Activated CD4-positive, alpha-beta memory T cell treated with anti-CD3 and anti-CD28 coated beads for 36 hours (primary cell): ENCODE measurements around the gene ARID5B. TPM values are rescaled to one million over a fixed set of nuclear protein-coding genes. Genes with fewer than 3 reads are reported as not detected.
A peak's percentile ranks its signal among the peaks of the same experiment; 100 is the strongest.

ENCODE experiments used
- CTCF ChIA-PET: fragments of 350-600 bp; sonication (Branson Sonifier 250); formaldehyde crosslinking; loops from one replicate; lab custom pipeline; 2021; ENCODE audit warnings: antibody characterized with exemption, inconsistent platforms; lab: Charles Lee
- POLR2A ChIA-PET: fragments of 350-600 bp; sonication (Branson Sonifier 250); formaldehyde crosslinking; loops from one replicate; lab custom pipeline; 2021; ENCODE audit warnings: antibody characterized with exemption; lab: Charles Lee
- DNase-seq: peaks from one replicate; pipeline ENCODE4 v3.0.0-alpha.2; 2020
- H3K27ac Mint-ChIP-seq: one replicate; pipeline ENCODE4 v1.8.0; 2021; ENCODE audit warnings: mixed read lengths
- H3K27me3 Mint-ChIP-seq: one replicate; pipeline ENCODE4 v1.8.0; 2021; ENCODE audit warnings: mixed read lengths
- H3K36me3 Mint-ChIP-seq: one replicate; pipeline ENCODE4 v1.8.0; 2021; ENCODE audit warnings: mixed read lengths
- H3K4me1 Mint-ChIP-seq: one replicate; pipeline ENCODE4 v1.8.0; 2021; ENCODE audit warnings: low read depth, mixed read lengths
- H3K4me3 Mint-ChIP-seq: one replicate; pipeline ENCODE4 v1.8.0; 2021; ENCODE audit warnings: mild to moderate bottlenecking, mixed read lengths
- H3K9me3 Mint-ChIP-seq: one replicate; pipeline ENCODE4 v1.8.0; 2021; ENCODE audit warnings: mixed read lengths
- intact Hi-C: fragments of 100-400 bp; cut with micrococcal nuclease; formaldehyde crosslinking; loops from one replicate; pipeline ENCODE4 v1.15.1; 2023
- total RNA-seq, 2 experiments: library from RNA; stranded (reverse); gene quantifications; one replicate each; pipeline ENCODE4 v1.2.3, GENCODE V29; 2021

The ARID5B gene
- total RNA-seq, 2 experiments from 2014 or later = 79.4 to 79.6 TPM

DNA sequence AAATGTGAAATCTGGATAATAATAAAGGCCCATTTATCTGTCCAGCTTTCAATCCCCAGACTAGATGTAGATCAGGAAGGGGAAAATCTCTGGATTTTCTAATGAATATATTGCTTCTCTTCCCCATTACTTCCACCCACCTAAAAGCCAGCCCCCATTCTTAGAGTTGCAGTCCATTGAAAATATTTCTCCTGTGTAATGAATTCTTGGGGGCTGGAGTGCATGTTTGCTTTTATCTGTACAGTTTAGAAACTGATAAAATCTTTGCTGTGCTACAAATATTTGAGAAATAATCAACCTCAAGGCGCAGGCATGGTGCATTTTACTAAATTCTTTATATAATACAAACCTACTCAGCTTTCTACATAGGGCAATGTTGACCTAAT lies 180.8 kb downstream of the ARID5B start:
- no peaks in the 10 kb centered on the region for H3K27me3 Mint-ChIP-seq
- no peaks in the 10 kb centered on the region for H3K9me3 Mint-ChIP-seq
- no peak for DNase-seq
- intact Hi-C loops = loop anchor here (1.0 to 5.0 kb wide), 3 partner anchors 31 to 160 kb away; no protein-coding TSS in a partner anchor
- ChIA-PET CTCF (interaction anchor here (1.3 to 1.9 kb wide), 3 partner anchors 17 to 162 kb away, joined by 3 to 5 read pairs (median 3); no protein-coding TSS in a partner anchor), POLR2A (interaction anchor here (1.0 to 1.6 kb wide), 5 partner anchors 20 to 104 kb away, joined by 4 to 9 read pairs (median 5); no protein-coding TSS in a partner anchor)
- H3K36me3 Mint-ChIP-seq = peaks cover 75% of the 10 kb centered on the region
- H3K4me1 Mint-ChIP-seq = peaks cover 82% of the 10 kb centered on the region
- H3K27ac Mint-ChIP-seq = peak overlapping the region; percentile 85
- peak overlapping the region; percentile 18 for H3K4me3 Mint-ChIP-seq

GRCh38 chr10:62082729-62083411 lies 181.4 kb downstream of the ARID5B start:
- Mint-ChIP-seq H3K4me1 (peaks cover 77% of the 10 kb centered on the region), H3K36me3 (peaks cover 75% of the 10 kb centered on the region), H3K4me3 (peak overlapping the region; percentile 18), H3K9me3 (no peaks in the 10 kb centered on the region), H3K27me3 (no peaks in the 10 kb centered on the region), H3K27ac (peak overlapping the region; percentile 85)
- POLR2A ChIA-PET = interaction anchor here (0.7 to 1.6 kb wide), 5 partner anchors 21 to 103 kb away, joined by 5 to 9 read pairs (median 6); no protein-coding TSS in a partner anchor
- DNase-seq = peak; percentile 75
- CTCF ChIA-PET = interaction anchor here (1.3 to 1.9 kb wide), 3 partner anchors 17 to 161 kb away, joined by 3 to 5 read pairs (median 3); no protein-coding TSS in a partner anchor
- intact Hi-C loops = loop anchor here (1.0 to 5.0 kb wide), 3 partner anchors 32 to 159 kb away; no protein-coding TSS in a partner anchor

DNA sequence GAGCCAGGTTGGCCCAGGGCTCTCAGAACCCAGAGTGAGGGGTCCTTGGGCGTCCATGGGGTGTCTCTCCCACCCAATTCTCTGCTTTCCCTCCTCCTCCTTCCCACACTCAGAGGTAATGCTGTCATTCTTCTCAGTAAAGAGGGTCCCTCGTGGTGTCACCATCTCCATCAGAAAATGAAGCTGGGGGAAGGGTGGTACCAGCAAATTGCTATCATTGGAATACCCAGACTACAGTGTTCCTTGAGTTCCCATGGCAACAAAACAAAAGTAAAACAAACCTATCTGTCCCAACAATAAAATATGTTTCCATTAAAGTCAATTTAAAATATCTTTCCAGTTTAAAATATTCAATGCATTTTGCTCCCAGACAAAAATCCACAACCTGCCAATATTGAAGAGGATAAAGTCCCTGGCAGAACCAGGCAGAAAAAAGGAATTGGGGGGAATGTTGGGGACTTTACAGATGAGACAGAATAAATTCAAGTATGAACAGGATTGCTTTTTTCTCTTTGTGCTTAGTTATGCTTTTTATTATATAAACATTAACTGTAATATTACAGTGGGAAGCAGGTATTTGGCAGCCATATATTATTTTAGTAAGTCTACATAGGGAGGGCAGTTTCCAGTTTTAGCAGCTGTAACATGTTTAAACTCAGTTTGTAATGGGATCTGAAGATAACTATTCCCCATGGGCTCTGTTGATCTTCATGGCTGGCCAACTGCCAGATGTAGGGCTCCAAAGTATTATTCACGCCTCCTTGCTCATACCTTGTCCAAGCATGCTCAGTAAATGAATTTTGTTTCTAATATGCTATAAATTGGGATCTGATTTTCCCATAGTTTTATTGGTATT lies 182.1 kb downstream of the ARID5B start:
- Mint-ChIP-seq H3K4me3 (peak overlapping the region; percentile 18), H3K9me3 (no peaks in the 10 kb centered on the region), H3K27ac (peak overlapping the region; percentile 85), H3K4me1 (peaks cover 76% of the 10 kb centered on the region), H3K36me3 (peaks cover 75% of the 10 kb centered on the region), H3K27me3 (no peaks in the 10 kb centered on the region)
- POLR2A ChIA-PET = interaction anchor here (0.7 to 1.6 kb wide), 3 partner anchors 22 to 102 kb away, joined by 6 to 9 read pairs (median 6); no protein-coding TSS in a partner anchor
- intact Hi-C loops = loop anchor here (5.0 kb wide), 1 partner anchor 159 kb away; no protein-coding TSS in a partner anchor
- DNase-seq = no peak
- CTCF ChIA-PET = interaction anchor here (1.5 to 1.9 kb wide), 2 partner anchors 45 to 161 kb away, joined by 5 read pairs; no protein-coding TSS in a partner anchor

GRCh38 chr10:62084451-62084850 lies 183.0 kb downstream of the ARID5B start:
- Mint-ChIP-seq H3K4me3 (no peak overlapping the region), H3K27ac (peak overlapping the region; percentile 88), H3K4me1 (peaks cover 74% of the 10 kb centered on the region), H3K9me3 (no peaks in the 10 kb centered on the region), H3K36me3 (peaks cover 78% of the 10 kb centered on the region), H3K27me3 (no peaks in the 10 kb centered on the region)
- DNase-seq = no peak
- POLR2A ChIA-PET = interaction anchor here (0.6 kb wide), 1 partner anchor 502 kb away, joined by 3 read pairs; no protein-coding TSS in a partner anchor
- CTCF ChIA-PET = interaction anchor here (1.5 kb wide), 1 partner anchor 161 kb away, joined by 5 read pairs; no protein-coding TSS in a partner anchor
- intact Hi-C loops = loop anchor here (5.0 kb wide), 1 partner anchor 158 kb away; no protein-coding TSS in a partner anchor

- ChIA-PET CTCF (interaction anchor here (1.5 kb wide), 1 partner anchor 160 kb away, joined by 5 read pairs; no protein-coding TSS in a partner anchor), POLR2A (no interaction called here)
- Mint-ChIP-seq H3K27me3 (no peaks in the 10 kb centered on the region), H3K36me3 (peaks cover 79% of the 10 kb centered on the region), H3K9me3 (no peaks in the 10 kb centered on the region), H3K4me1 (peaks cover 72% of the 10 kb centered on the region), H3K27ac (peak overlapping the region; percentile 88), H3K4me3 (no peak overlapping the region)
- intact Hi-C loops = no loop called here
- no peak for DNase-seq
Observed at GRCh38 chr10:62085404-62085803, 183.9 kb downstream of the ARID5B start.

DNA sequence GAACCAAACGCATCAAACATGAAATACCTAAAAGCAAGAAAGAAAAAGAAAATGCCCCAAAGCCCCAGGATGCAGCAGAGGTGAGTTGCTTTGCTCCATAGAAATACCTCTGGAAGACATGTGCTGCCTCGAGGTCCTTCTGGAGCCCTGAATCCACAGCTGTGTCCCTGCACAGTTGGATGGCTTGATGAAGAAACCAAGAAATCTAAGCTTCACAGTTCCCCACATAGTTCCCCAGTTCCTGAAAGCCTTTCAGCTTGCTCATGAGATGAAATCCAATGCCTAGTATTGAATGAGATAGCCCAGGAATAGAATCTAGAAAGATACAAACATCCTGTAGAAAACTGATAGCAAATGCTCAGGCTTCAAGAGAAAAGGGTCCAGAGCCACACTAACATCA lies 184.3 kb downstream of the ARID5B start:
- Mint-ChIP-seq H3K4me1 (peaks cover 71% of the 10 kb centered on the region), H3K4me3 (peak overlapping the region; percentile 12), H3K27me3 (no peaks in the 10 kb centered on the region), H3K9me3 (no peaks in the 10 kb centered on the region), H3K27ac (peak overlapping the region; percentile 88), H3K36me3 (peaks cover 80% of the 10 kb centered on the region)
- intact Hi-C loops = no loop called here
- DNase-seq = no peak
- ChIA-PET POLR2A (no interaction called here), CTCF (no interaction called here)

GRCh38 chr10:62087329-62087728 lies 185.8 kb downstream of the ARID5B start:
- peaks cover 62% of the 10 kb centered on the region for H3K4me1 Mint-ChIP-seq
- peaks cover 84% of the 10 kb centered on the region for H3K36me3 Mint-ChIP-seq
- no peaks in the 10 kb centered on the region for H3K9me3 Mint-ChIP-seq
- no peaks in the 10 kb centered on the region for H3K27me3 Mint-ChIP-seq
- ChIA-PET POLR2A (interaction anchor here (2.1 kb wide), 1 partner anchor 96 kb away, joined by 5 read pairs; no protein-coding TSS in a partner anchor), CTCF (interaction anchor here (0.6 to 1.0 kb wide), 2 partner anchors 41 to 190 kb away, joined by 3 read pairs; no protein-coding TSS in a partner anchor)
- intact Hi-C loops = no loop called here
- no peak for DNase-seq
- H3K27ac Mint-ChIP-seq = peak overlapping the region; percentile 21
- H3K4me3 Mint-ChIP-seq = no peak overlapping the region

DNA sequence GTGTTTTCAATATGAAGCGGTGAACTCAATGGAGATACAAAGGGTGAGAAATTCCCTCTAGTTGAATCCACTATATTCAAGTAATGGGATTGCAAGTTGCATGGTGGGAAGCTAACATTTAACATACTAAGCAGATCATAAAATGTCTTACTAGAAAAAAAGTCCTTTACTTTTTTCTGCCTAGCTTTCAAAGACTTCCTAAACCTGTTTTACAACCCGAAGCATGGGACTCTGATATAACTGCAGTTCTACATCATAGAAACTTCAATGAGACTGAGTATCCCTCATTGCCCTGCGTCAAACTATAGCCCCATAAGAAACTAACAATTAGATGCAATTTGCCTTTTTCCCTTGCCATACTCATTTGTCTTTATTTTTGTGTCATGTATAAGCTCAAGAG lies 187.3 kb downstream of the ARID5B start:
- no peak for DNase-seq
- intact Hi-C loops = no loop called here
- ChIA-PET POLR2A (interaction anchor here (0.9 to 2.1 kb wide), 2 partner anchors 38 to 95 kb away, joined by 3 to 5 read pairs; no protein-coding TSS in a partner anchor), CTCF (interaction anchor here (1.2 to 1.3 kb wide), 2 partner anchors 27 to 156 kb away, joined by 4 to 6 read pairs; no protein-coding TSS in a partner anchor)
- Mint-ChIP-seq H3K4me1 (peaks cover 55% of the 10 kb centered on the region), H3K36me3 (peaks cover 89% of the 10 kb centered on the region), H3K27ac (peak overlapping the region; percentile 33), H3K9me3 (no peaks in the 10 kb centered on the region), H3K27me3 (no peaks in the 10 kb centered on the region), H3K4me3 (no peak overlapping the region)

DNA sequence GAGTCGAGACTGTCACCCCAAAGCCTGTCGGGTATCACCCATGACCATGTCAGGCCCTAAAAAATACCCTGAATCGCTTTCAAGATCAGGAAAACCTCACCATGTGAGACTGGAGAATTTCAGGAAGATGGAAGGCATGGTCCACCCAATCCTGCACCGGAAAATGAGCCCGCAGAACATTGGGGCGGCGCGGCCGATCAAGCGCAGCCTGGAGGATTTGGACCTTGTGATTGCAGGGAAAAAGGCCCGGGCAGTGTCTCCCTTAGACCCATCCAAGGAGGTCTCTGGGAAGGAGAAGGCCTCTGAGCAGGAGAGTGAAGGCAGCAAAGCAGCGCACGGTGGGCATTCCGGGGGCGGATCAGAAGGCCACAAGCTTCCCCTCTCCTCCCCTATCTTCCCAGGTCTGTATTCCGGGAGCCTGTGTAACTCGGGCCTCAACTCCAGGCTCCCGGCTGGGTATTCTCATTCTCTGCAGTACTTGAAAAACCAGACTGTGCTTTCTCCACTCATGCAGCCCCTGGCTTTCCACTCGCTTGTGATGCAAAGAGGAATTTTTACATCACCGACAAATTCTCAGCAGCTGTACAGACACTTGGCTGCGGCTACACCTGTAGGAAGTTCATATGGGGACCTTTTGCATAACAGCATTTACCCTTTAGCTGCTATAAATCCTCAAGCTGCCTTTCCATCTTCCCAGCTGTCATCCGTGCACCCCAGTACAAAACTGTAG lies 191.0 kb downstream of the ARID5B start:
- no peaks in the 10 kb centered on the region for H3K9me3 Mint-ChIP-seq
- H3K27ac Mint-ChIP-seq = peak overlapping the region; percentile 40
- CTCF ChIA-PET = interaction anchor here (0.8 to 1.9 kb wide), 2 partner anchors 54 to 152 kb away, joined by 4 to 6 read pairs; no protein-coding TSS in a partner anchor

GRCh38 chr10:62093863-62094291 lies 192.4 kb downstream of the ARID5B start:
- Mint-ChIP-seq H3K27me3 (no peaks in the 10 kb centered on the region), H3K36me3 (peaks cover 80% of the 10 kb centered on the region), H3K27ac (peak overlapping the region; percentile 32), H3K4me1 (peaks cover 45% of the 10 kb centered on the region), H3K4me3 (no peak overlapping the region), H3K9me3 (no peaks in the 10 kb centered on the region)
- intact Hi-C loops = no loop called here
- CTCF ChIA-PET = interaction anchor here (0.6 kb wide), 1 partner anchor 106 kb away, joined by 3 read pairs; no protein-coding TSS in a partner anchor
- no peak for DNase-seq
- POLR2A ChIA-PET = no interaction called here

More for the DNA sequence above, 191.0 kb downstream of the ARID5B start:
- Mint-ChIP-seq H3K4me1 (peaks cover 45% of the 10 kb centered on the region), H3K36me3 (peaks cover 86% of the 10 kb centered on the region), H3K27me3 (no peaks in the 10 kb centered on the region), H3K4me3 (no peak overlapping the region)
- intact Hi-C loops = no loop called here
- DNase-seq = no peak
- POLR2A ChIA-PET = no interaction called here
